T-cell (primary cell): Measurements from ENCODE around the gene ZNF428. TPM values are rescaled to one million over a fixed set of nuclear protein-coding genes. Genes with fewer than 3 reads are reported as not detected.

Experiments
- ATAC-seq, 4 experiments: fragments of 200-7000 bp in 3 of 4; fragments of 150-1000 bp in 1 of 4; cut with Tn5 transposase; replicated peaks in 1 of 4; 1 replicate in 3 of 4; 2 replicates in 1 of 4; pipeline ENCODE4 v1.10.0; 2021; ENCODE audit warnings: moderate library complexity in 3 of 4, mild to moderate bottlenecking in 2 of 4, moderate number of reproducible peaks in 1 of 4
- CTCF ChIA-PET, 2 donors: fragments of 300-600 bp; sonication (Branson Sonifier 250); formaldehyde crosslinking; loops; one replicate each; lab custom pipeline; 2022; ENCODE audit warnings: antibody characterized with exemption in 2 of 2; lab: Charles Lee
- POLR2A ChIA-PET, 2 donors: fragments of 300-600 bp; sonication (Branson Sonifier 250); formaldehyde crosslinking; loops; one replicate each; lab custom pipeline; 2022; ENCODE audit warnings: antibody characterized with exemption in 2 of 2; lab: Charles Lee
- DNase-seq, 35 experiments: peaks; one replicate each; pipeline versions ENCODE4 v3.0.0 to v3.0.0-alpha.2; 2013 to 2023
- H3K27ac ChIP-seq: one replicate; pipeline ENCODE4 v1.5.1; 2013; ENCODE audit warnings: low read length
- H3K27me3 ChIP-seq, 2 experiments: replicated peaks in 1 of 2; 1 replicate in 1 of 2; 2 replicates in 1 of 2; pipeline versions ENCODE4 v1.6.1 to v1.7.0; 2013; ENCODE audit warnings: low read length in 1 of 2, mixed read lengths in 1 of 2; ENCODE audit not compliant: control insufficient read depth in 2 of 2, insufficient read depth in 2 of 2; ENCODE audit errors: extremely low read depth in 1 of 2
- H3K36me3 ChIP-seq, 2 donors: 1 replicate in 1 of 2; 2 replicates in 1 of 2; pipeline versions ENCODE4 v1.6.1 to v1.7.0; 2013; ENCODE audit warnings: low read length in 1 of 2; ENCODE audit not compliant: control insufficient read depth in 2 of 2, insufficient read depth in 1 of 2; ENCODE audit errors: extremely low read depth in 1 of 2
- H3K4me1 ChIP-seq, 2 experiments: 1 replicate in 1 of 2; 2 replicates in 1 of 2; pipeline versions ENCODE4 v1.6.1 to v1.7.0; 2013; ENCODE audit warnings: low read length in 2 of 2, mixed read lengths in 1 of 2; ENCODE audit not compliant: insufficient read depth in 2 of 2, control insufficient read depth in 1 of 2; ENCODE audit errors: extremely low read depth in 1 of 2
- H3K4me3 ChIP-seq, 2 donors: 1 replicate in 1 of 2; 2 replicates in 1 of 2; pipeline versions ENCODE4 v1.5.1 to v1.7.0; 2013; ENCODE audit warnings: mild to moderate bottlenecking in 2 of 2, low read length in 1 of 2, moderate library complexity in 1 of 2; ENCODE audit not compliant: control insufficient read depth in 1 of 2; ENCODE audit errors: extremely low read depth in 1 of 2
- H3K9me3 ChIP-seq: 2 replicates; pipeline ENCODE4 v1.7.0; 2013
- H3K27ac Mint-ChIP-seq, 2 donors: one replicate each; pipeline ENCODE4 v1.8.0; 2020 to 2021; ENCODE audit warnings: mild to moderate bottlenecking in 2 of 2, mixed read lengths in 2 of 2
- H3K27me3 Mint-ChIP-seq, 2 donors: one replicate each; pipeline ENCODE4 v1.8.0; 2021 to 2022; ENCODE audit warnings: mixed read lengths in 2 of 2
- H3K36me3 Mint-ChIP-seq: one replicate; pipeline ENCODE4 v1.8.0; 2021; ENCODE audit warnings: mixed read lengths
- H3K4me1 Mint-ChIP-seq, 3 donors: one replicate each; pipeline ENCODE4 v1.8.0; 2020 to 2022; ENCODE audit warnings: mixed read lengths in 3 of 3, mild to moderate bottlenecking in 1 of 3
- H3K4me3 Mint-ChIP-seq, 3 donors: one replicate each; pipeline ENCODE4 v1.8.0; 2020 to 2022; ENCODE audit warnings: mild to moderate bottlenecking in 3 of 3, mixed read lengths in 3 of 3, moderate library complexity in 3 of 3
- H3K9me3 Mint-ChIP-seq, 3 donors: one replicate each; pipeline ENCODE4 v1.8.0; 2020 to 2022; ENCODE audit warnings: mixed read lengths in 3 of 3
- WGBS: methylation state at CpG from one replicate; pipeline ENCODE4 v1.1.5; 2013; ENCODE audit warnings: missing lambda C conversion rate; ENCODE audit not compliant: insufficient coverage; 5-methylcytosine and 5-hydroxymethylcytosine counted together
- total RNA-seq, 35 experiments: library from RNA in 6 of 35; stranded (reverse) in 6 of 35; fragments of 120-200 nt in 1 of 35; gene quantifications; one replicate each; pipeline versions ENCODE4 v1.2.1 to v1.2.4 and lab custom pipeline; 2013 to 2026

ZNF428 gene
- total RNA-seq, 5 donors from 2014 or later (not counting 1 experiment from before 2014, with no cell fraction given) = 28.9 to 35.2 (median 34.5) TPM

- DNase-seq = peak; percentile 42 to 89 (median 70)
- no peaks in the 10 kb centered on the region for H3K27me3 Mint-ChIP-seq
- Histone ChIP-seq H3K27ac (peak overlapping the region; percentile 95), H3K4me3 (peak overlapping the region; percentile 82 to 88), H3K4me1 (peaks cover 9 to 47% of the 10 kb centered on the region in 2 experiments), H3K9me3 (no peaks in the 10 kb centered on the region), H3K27me3 (no peaks in the 10 kb centered on the region), H3K36me3 (peaks cover 9 to 30% of the 10 kb centered on the region in 2 donors)
- ATAC-seq = peak; percentile 54 to 68 (median 63)
- H3K27ac Mint-ChIP-seq = peak overlapping the region; percentile 99 to 100
- peak overlapping the region; percentile 92 to 99 (median 95) for H3K4me3 Mint-ChIP-seq
- CTCF ChIA-PET = interaction anchor here (0.5 to 3.3 kb wide), 29 partner anchors 11 to 159 kb away, joined by 3 to 84 read pairs (median 5); partner anchors contain the start of genes XRCC1 (in 1 of the 2) and ZNF575 (in 1 of the 2)
- POLR2A ChIA-PET = interaction anchor here (0.7 to 1.3 kb wide), 4 partner anchors 11 to 277 kb away, joined by 3 to 6 read pairs (median 4); partner anchors contain the start of gene XRCC1 (in 1 of the 2)
- peaks cover 16% of the 10 kb centered on the region for H3K36me3 Mint-ChIP-seq
- no peaks in the 10 kb centered on the region for H3K9me3 Mint-ChIP-seq
- peaks cover 47 to 55% (median 48%) of the 10 kb centered on the region in 3 donors for H3K4me1 Mint-ChIP-seq
- WGBS = under 1% methylated on average over 60 of the region's 64 CpGs
Measured at GRCh38 chr19:43594710-43595604, 24.5 kb downstream of the ZNF428 start.

GRCh38 chr19:43594081-43594697, 25.2 kb downstream of the ZNF428 start:
- Histone ChIP-seq H3K4me1 (peaks cover 9 to 52% of the 10 kb centered on the region in 2 experiments), H3K4me3 (peak overlapping the region in 1 of 2 donors; percentile 82), H3K36me3 (peaks cover 9 to 24% of the 10 kb centered on the region in 2 donors), H3K27ac (peak overlapping the region; percentile 95), H3K27me3 (no peaks in the 10 kb centered on the region), H3K9me3 (no peaks in the 10 kb centered on the region)
- peaks cover 18% of the 10 kb centered on the region for H3K36me3 Mint-ChIP-seq
- H3K4me3 Mint-ChIP-seq = peak overlapping the region; percentile 56 to 99 (median 92)
- no peaks in the 10 kb centered on the region for H3K9me3 Mint-ChIP-seq
- peaks cover 52 to 59% (median 55%) of the 10 kb centered on the region in 3 donors for H3K4me1 Mint-ChIP-seq
- H3K27me3 Mint-ChIP-seq = no peaks in the 10 kb centered on the region
- POLR2A ChIA-PET = interaction anchor here (0.9 to 1.3 kb wide), 3 partner anchors 10 to 155 kb away, joined by 4 to 6 read pairs (median 4); partner anchors contain the start of gene XRCC1 (in 1 of the 2)
- CTCF ChIA-PET = interaction anchor here (0.5 to 3.3 kb wide), 28 partner anchors 10 to 155 kb away, joined by 3 to 84 read pairs (median 4); partner anchors contain the start of genes XRCC1 (in 1 of the 2) and ZNF575 (in 1 of the 2)
- ATAC-seq (no peak), DNase-seq (no peak)
- peak overlapping the region; percentile 47 to 100 for H3K27ac Mint-ChIP-seq
- WGBS = 97% methylated on average over 5 of the region's 10 CpGs

DNA sequence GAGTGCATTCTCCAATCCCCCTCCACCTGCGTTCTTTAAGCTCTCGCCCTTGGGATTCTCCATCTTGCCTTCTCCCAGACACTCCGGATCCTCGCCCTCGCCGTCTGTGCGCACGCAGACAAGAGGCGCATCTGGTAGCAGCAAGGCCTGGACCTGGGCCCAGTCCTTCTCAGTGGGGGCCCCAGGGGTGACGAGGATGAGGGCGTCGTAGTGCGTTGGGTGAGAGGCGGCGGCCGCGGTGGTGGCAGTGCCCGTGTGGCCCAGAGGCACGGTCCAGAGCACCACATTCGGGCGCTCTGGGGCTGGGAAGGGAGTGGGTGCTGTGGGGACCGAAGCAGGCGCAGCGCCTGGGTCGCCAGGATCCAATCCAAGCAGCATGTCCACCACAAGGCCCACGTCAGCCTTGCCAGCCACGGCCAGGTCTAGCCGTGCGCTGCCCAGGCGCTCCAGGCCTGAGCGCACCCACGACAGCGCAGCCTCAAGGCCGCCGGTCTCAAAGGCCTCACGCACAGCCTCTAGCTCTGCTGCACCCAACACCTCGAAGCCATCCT, 26.6 kb downstream of the ZNF428 start:
- H3K4me3 Mint-ChIP-seq = peak overlapping the region in 1 of 3 donors; percentile 64
- no peak for DNase-seq
- over 99% methylated on average over 31 of the region's 37 CpGs for WGBS

DNA sequence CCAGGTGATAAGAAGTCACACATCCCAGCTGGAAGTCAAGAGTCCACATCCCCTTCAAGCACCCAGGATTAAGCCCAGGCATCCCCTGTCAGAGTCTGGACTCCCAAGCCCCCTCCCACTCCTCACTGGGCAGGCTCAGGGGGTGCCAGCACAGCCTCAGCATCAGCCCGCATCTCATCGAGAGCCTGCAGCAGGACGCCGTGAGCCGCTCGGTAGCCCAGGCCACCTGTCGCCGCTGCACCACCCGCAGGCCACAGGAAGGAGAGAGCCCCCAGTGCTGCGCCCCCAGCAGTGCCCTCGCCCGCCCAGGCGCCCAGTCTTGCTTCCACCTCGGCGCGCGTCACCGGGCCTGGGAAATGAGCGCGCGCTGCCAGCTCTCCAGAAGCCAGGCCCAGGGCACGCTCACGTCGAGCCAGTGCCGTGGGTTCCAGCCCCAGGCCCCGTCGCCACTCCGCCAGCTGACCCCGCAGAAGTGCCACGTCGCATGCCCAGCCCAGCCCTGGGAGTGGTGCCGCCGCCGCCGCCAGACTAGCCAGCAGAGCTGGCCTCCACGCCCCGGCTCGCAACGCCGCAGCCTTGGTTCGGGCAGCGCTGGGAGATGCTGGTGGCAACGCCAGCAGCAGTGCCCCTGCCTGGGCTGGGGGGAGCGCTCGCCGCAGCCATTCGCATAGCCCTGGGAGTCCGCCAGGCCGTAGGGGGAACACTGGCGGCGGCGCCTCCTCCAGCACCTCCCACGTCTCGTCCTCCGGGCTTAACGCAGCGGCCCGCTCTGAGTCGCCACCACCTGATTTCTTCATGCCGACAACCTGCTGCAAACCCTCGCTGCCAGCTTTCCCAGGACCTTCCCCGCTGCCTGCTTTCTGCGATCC, 27.3 kb downstream of the ZNF428 start:
- no peak for DNase-seq
- Histone ChIP-seq H3K27me3 (no peaks in the 10 kb centered on the region), H3K9me3 (no peaks in the 10 kb centered on the region), H3K4me1 (peaks cover 5 to 44% of the 10 kb centered on the region in 2 experiments), H3K36me3 (peaks cover 9 to 18% of the 10 kb centered on the region in 2 donors), H3K4me3 (no peak overlapping the region), H3K27ac (no peak overlapping the region)
- ChIA-PET CTCF (interaction anchor here in 1 of 2 donors (3.3 kb wide), 1 partner anchor 37 kb away, joined by 16 read pairs; no protein-coding TSS in a partner anchor), POLR2A (no interaction called here)
- peaks cover 40 to 41% (median 41%) of the 10 kb centered on the region in 3 donors for H3K4me1 Mint-ChIP-seq
- 96% methylated on average over 63 of the region's 63 CpGs for WGBS
- H3K27me3 Mint-ChIP-seq = no peaks in the 10 kb centered on the region
- ATAC-seq = no peak
- no peak overlapping the region for H3K4me3 Mint-ChIP-seq
- H3K27ac Mint-ChIP-seq = no peak overlapping the region
- H3K9me3 Mint-ChIP-seq = no peaks in the 10 kb centered on the region
- H3K36me3 Mint-ChIP-seq = peaks cover 18% of the 10 kb centered on the region

More for the DNA sequence above, 26.6 kb downstream of the ZNF428 start:
- peaks cover 18% of the 10 kb centered on the region for H3K36me3 Mint-ChIP-seq
- Histone ChIP-seq H3K4me3 (no peak overlapping the region), H3K27me3 (no peaks in the 10 kb centered on the region), H3K36me3 (peaks cover 9 to 18% of the 10 kb centered on the region in 2 donors), H3K27ac (no peak overlapping the region), H3K9me3 (no peaks in the 10 kb centered on the region), H3K4me1 (peaks cover 9 to 51% of the 10 kb centered on the region in 2 experiments)
- no peaks in the 10 kb centered on the region for H3K9me3 Mint-ChIP-seq
- H3K27me3 Mint-ChIP-seq = no peaks in the 10 kb centered on the region
- ChIA-PET CTCF (interaction anchor here (1.0 to 3.3 kb wide), 3 partner anchors 37 to 73 kb away, joined by 3 to 84 read pairs (median 16); no protein-coding TSS in a partner anchor), POLR2A (interaction anchor here in 1 of 2 donors (0.5 kb wide), 1 partner anchor 135 kb away, joined by 3 read pairs; no protein-coding TSS in a partner anchor)
- peaks cover 48% of the 10 kb centered on the region in 3 donors for H3K4me1 Mint-ChIP-seq
- no peak for ATAC-seq
- H3K27ac Mint-ChIP-seq = no peak overlapping the region

DNA sequence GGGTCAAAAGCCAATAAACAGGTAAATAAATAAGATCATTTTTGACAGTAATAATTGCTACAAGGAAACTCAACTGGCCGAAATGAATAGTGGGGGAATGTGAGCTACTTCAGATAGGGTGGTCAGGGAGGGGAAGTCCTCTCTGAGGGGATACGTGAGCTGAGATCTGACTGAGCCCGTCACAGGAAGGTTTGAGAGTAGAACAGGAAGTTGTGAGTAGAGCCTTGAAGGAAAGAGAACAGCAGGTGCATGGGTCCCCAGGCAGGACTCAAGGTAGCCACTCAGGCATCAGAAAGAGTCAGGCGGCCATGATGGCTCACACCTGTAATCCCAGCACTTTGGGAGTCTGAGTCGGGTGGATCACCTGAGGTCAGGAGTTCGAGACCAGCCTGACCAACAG, 29.8 kb downstream of the ZNF428 start:
- Mint-ChIP-seq H3K27me3 (no peaks in the 10 kb centered on the region), H3K36me3 (peaks cover 27% of the 10 kb centered on the region), H3K9me3 (no peaks in the 10 kb centered on the region), H3K4me1 (peaks cover 21 to 29% (median 26%) of the 10 kb centered on the region in 3 donors), H3K4me3 (no peak overlapping the region), H3K27ac (peak overlapping the region; percentile 60 to 88)
- Histone ChIP-seq H3K27ac (no peak overlapping the region), H3K9me3 (no peaks in the 10 kb centered on the region), H3K4me1 (peaks cover 0 to 23% of the 10 kb centered on the region in 2 experiments), H3K27me3 (no peaks in the 10 kb centered on the region), H3K4me3 (no peak overlapping the region), H3K36me3 (peaks cover 9 to 18% of the 10 kb centered on the region in 2 donors)
- ATAC-seq = peak in 2 of 4 experiments; percentile 37 to 42
- WGBS = 41% methylated on average over 5 of the region's 6 CpGs
- no peak for DNase-seq
- CTCF ChIA-PET = interaction anchor here (0.5 to 1.7 kb wide), 3 partner anchors 13 to 135 kb away, joined by 3 to 5 read pairs (median 3); no protein-coding TSS in a partner anchor
- POLR2A ChIA-PET = no interaction called here
